Stimulated activated CD8-positive, alpha-beta memory T cell treated with anti-CD3 and anti-CD28 coated beads, Interleukin-4, amount 100 ng/mL, for 4 hours (primary cell): Measurements from ENCODE around the gene NOL4L.
"Not testable (repeated sequence)": the region's sequence is repeated elsewhere in the genome, so short reads cannot be mapped to it uniquely, and the experiment has no call there.

Experiments used
- DNase-seq, 2 donors: peaks; one replicate each; pipeline ENCODE4 v3.0.0-alpha.2; 2020; ENCODE audit warnings: low read depth in 2 of 2, low spot score in 1 of 2

The NOL4L gene

DNA sequence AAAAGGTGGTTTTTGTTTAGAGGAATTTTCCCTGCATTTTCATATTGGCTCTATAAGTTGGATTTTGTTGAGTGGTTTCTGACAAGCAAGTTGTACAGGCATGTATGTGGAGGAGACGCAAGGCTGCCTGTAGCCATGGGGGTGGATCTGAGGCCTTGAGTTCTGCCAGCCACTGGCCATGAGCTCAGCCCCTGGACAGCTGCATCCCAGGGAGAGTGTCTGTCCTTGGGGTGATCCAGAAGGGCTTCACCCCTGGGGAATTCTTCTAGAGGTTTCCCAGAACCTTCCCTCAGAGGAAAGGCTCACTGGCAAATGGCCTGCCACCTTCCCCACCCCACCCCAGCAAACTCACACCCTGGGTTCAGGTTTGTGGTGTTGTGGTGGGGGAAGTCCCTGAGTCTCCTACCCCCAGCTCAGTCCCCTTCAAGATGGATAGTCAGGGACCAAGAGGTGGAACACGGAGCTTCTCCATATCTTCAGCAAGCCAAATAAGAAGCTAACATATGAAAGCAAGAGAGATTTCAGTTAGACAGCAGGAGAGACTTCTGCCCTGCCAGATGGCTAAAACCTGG, 11.6 kb upstream of the NOL4L start:
- DNase-seq = no peak

DNA sequence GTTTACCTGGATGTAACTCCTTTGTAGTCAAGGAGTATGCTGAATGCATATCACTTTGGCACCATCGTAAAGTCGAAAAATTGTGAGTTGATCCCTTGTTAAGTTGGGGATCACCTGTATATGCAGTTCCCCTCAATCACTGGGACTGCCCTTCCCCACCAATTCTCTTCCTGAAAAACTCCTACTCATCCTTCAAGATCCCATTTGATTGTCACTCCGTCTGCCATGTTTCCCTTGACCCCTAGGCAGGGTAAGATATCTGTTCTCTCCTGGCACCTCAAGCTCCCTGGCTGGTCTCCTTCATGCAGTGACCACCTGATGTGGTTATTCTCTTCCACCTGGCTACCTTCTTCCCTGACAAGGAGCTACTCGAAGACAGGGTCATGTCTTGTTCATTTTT, 10.0 kb upstream of the NOL4L start:
- no peak for DNase-seq

DNA sequence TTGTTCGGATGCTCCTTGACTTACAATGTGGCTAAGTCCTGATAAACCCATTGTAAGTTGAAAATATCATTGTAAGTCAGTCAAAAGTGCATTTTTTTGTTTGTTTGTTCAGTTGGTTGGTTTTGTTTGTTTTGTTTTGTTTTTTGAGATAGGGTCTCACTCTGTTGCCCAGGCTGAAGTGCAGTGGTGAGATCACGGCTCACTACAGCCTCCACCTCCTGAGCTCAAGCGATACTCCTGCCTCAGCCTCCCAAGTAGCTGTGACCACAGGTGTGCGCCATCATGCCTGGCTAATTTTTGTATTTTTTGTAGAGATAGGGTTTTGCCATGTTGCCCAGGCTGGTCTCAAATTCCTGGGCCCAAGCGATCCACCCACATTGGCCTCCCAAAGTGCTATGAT, 9.5 kb upstream of the NOL4L start:
- DNase-seq = not testable (repeated sequence)

DNA sequence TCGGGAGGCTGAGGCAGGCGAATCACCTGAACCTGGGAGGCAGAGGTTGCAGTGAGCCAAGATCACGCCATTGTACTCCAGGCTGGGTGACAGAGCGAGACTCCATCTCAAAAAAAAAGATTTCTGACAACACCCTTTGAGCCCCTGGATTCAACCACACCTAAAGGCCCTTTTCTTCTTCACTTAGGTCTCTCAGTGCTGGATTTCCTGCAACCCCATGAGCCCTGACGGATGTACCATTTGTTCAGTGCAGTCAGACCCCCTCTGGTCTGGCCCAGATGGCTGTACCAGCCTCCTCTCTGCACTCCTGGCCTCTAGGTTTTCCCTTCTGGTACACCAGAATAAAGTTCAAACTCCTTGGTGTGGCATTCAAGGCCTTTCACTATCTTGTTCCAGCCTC, 9.1 kb upstream of the NOL4L start:
- DNase-seq = no peak

GRCh38 chr20:32592616-32593015, 7.5 kb upstream of the NOL4L start:
- not testable (repeated sequence) for DNase-seq

- no peak for DNase-seq
These were observed 6.9 kb upstream of the NOL4L start for GRCh38 chr20:32592022-32592421.

GRCh38 chr20:32589769-32590168, 4.6 kb upstream of the NOL4L start:
- DNase-seq = no peak

DNA sequence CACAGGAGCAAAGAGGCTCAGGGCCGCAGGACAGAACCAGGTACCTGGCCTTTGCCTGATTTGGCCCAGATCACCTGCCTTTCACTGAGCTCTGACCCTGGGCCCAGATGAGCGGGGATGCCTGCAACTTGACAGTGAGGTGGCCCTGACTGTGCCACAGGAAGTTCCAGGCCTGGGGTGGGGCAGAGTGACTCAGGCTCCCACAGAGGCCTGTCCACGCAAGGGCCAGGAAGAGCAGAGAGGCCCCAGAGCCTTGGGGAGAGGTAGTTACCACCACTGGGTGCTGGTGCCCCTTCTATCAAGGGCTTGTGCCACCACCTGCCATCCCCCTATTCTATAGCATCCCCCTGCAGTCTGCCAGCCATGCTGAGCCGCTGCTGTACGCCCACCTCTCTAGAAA, 4.1 kb upstream of the NOL4L start:
- DNase-seq = no peak

DNA sequence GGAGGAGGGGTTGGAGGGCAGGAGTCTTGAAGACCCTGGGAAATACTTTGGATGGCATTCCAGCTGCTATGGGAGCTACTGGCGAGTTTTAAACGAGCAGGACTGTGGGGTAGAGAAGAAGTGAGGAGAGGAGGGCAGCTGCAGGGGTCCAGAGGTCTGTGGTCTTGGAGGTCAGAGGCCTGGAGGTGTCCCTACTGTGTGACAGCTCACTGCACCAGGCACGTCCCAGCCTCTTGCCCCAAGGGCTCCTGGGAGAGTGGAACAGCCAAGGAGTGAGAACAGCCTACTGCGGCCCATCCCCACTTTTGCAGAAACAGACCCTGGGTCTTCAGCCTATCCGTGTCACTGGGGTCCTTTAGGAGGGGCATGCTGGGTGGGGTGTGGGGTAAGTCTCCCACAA, 2.9 kb upstream of the NOL4L start:
- no peak for DNase-seq

GRCh38 chr20:32586291-32586690, 1.2 kb upstream of the NOL4L start:
- no peak for DNase-seq

GRCh38 chr20:32585586-32586127, 524 bp upstream of the NOL4L start:
- no peak for DNase-seq

- no peak for DNase-seq
These were observed 1.5 kb downstream of the NOL4L start for GRCh38 chr20:32583581-32584070.

DNA sequence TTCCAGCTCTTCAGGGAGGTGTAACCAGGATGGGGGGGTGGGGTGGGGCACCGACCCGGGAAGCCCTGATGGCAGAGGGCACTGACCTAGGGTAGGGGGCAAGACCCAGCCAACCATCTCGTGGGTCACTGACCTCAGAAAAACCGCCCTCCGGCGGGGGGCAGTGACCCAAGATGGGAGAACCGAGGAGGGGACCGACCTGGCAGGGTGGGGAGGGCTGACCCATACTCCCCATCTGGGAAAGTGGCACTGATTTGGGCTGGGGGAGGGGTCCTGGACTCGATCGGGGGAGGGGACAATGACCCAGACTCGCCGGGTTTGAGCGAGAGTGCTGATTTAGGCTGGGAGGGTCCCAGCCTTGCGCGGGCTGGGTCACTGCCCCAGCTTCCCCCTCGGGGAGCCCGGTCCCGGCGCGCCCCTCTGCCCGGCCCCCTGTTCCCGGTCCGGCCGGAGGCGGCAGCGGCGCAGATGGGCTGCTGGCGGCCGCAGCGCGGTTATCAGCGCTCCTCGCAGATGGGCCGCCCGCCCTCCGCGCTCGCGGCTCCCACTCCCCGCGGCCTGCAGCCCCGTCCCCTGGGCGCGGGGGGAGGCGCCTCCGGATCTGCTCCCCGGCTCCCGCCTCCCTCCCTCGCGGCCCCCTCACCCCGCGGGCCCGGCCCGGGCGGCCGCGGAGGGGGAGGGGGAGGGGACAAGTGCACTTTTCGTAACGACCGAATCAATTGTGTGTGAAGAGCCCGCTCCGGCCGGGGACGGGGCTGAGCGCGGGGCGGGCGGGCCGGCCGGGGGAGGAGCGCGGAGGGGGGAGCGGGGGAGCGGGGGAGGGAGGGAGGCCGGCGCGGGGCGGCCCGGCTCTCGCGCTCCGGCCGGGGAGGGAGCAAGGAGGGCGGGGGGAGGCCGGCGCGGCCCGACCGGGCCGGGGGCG, 2.2 kb downstream of the NOL4L start:
- no peak for DNase-seq

- DNase-seq = no peak
These were observed 3.1 kb downstream of the NOL4L start for GRCh38 chr20:32581839-32582658.

GRCh38 chr20:32580970-32581838, 3.9 kb downstream of the NOL4L start:
- DNase-seq = no peak

GRCh38 chr20:32580219-32580969, 4.7 kb downstream of the NOL4L start:
- no peak for DNase-seq

GRCh38 chr20:32578840-32579390, 6.2 kb downstream of the NOL4L start:
- DNase-seq = no peak

DNA sequence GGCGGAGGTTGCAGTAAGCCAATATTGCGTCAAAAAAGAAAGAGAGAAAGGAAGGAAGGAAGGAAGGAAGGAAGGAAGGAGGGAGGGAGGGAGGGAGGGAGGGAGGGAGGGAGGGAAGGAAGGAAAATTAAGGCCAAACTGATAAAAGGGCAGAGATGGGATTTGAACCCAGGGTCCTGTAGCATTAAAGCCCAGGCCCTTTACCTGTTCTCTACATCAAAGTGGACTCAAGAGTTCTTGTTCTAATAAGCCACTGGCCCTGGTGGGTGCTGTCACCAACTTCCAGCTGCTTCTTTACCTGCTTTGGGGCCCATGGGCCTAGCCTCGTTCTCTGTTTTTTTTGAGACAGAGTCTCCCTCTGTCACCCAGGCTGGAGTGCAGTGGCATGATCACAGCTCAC, 7.1 kb downstream of the NOL4L start:
- not testable (repeated sequence) for DNase-seq

DNA sequence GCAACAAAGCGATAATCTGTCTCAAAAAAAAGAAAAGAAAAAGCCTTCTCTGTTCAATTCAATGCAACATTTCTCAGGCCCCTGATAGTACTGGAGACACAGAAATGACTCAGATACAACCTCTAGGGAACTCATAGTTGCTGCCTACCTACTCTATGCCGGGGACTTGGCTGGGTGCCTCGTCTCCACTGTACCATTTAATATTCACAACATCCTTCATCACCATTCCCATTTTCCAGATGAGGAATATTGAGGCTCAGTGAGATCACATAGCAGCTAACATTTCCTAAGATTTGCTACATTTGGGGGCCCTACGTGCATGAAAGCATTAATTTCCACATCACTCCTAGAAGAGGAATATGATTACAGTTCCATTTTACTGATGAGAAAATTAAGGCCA, 7.5 kb downstream of the NOL4L start:
- DNase-seq = no peak
